GM12878 (cell line): Measurements from ENCODE around the gene SNAI3.

ENCODE experiments used
- BHLHE40 ChIP-seq, 2 experiments: fragments of 450-650 bp in 1 of 2; IDR thresholded peaks; 2 replicates each; pipeline ENCODE4 v1.6.1; 2011 to 2017; ENCODE audit warnings: low read depth in 2 of 2, borderline replicate concordance in 1 of 2, improper control_type of control experiment in 1 of 2, low read length in 1 of 2, mild to moderate bottlenecking in 1 of 2
- MEF2B ChIP-seq: fragments of 450-650 bp; IDR thresholded peaks from 2 replicates; pipeline ENCODE4 v1.6.1; 2018; ENCODE audit warnings: mild to moderate bottlenecking, moderate library complexity; ENCODE audit not compliant: partially characterized antibody, poor library complexity, severe bottlenecking
- NFYB ChIP-seq: IDR thresholded peaks from 2 replicates; pipeline ENCODE4 v1.6.1; 2011; ENCODE audit warnings: low read depth, mild to moderate bottlenecking, low read length, improper control_type of control experiment, moderate library complexity; ENCODE audit not compliant: insufficient read depth
- POLR2A ChIP-seq: IDR thresholded peaks from 2 replicates; pipeline ENCODE4 v1.6.1; 2011; ENCODE audit warnings: low read depth, mild to moderate bottlenecking, low read length
- POLR2AphosphoS5 ChIP-seq: IDR thresholded peaks from 2 replicates; pipeline ENCODE4 v1.6.1; 2011; ENCODE audit warnings: mild to moderate bottlenecking, low read length, inconsistent platforms
- RFX5 ChIP-seq: IDR thresholded peaks from 2 replicates; pipeline ENCODE4 v1.6.1; 2011; ENCODE audit warnings: low read depth, low read length, improper control_type of control experiment
- SREBF2 ChIP-seq: IDR thresholded peaks from 2 replicates; pipeline ENCODE4 v1.6.1; 2012; ENCODE audit warnings: mild to moderate bottlenecking, low read length
- TARDBP ChIP-seq: IDR thresholded peaks from 2 replicates; pipeline ENCODE4 v1.6.1; 2016; ENCODE audit warnings: borderline replicate concordance
- TCF3 ChIP-seq: IDR thresholded peaks from 2 replicates; pipeline ENCODE4 v1.6.1; 2012; ENCODE audit warnings: low read depth, mild to moderate bottlenecking, low read length, borderline replicate concordance; ENCODE audit not compliant: insufficient read depth
- TF ChIP-seq, protein P1 (sequence below): IDR thresholded peaks from 2 replicates; pipeline ENCODE4 v1.6.1; 2012; ENCODE audit warnings: low read depth, low read length, improper control_type of control experiment
- TF ChIP-seq, protein P2 (sequence below): fragments of 450-650 bp; formaldehyde crosslinking; IDR thresholded peaks from 2 replicates; pipeline ENCODE4 v1.4.0; 2022; ENCODE audit warnings: mild to moderate bottlenecking, moderate library complexity
- TF ChIP-seq, protein P3 (sequence below), 3 experiments: IDR thresholded peaks in 2 of 3; conservative IDR thresholded peaks in 1 of 3; 2 replicates each; pipeline ENCODE4 v1.5.1; 2011; ENCODE audit warnings: low read depth in 3 of 3, low read length in 3 of 3, mild to moderate bottlenecking in 3 of 3, control low read depth in 2 of 3, moderate library complexity in 2 of 3, inconsistent platforms in 1 of 3, mixed read lengths in 1 of 3; ENCODE audit not compliant: control insufficient read depth in 2 of 3, insufficient read depth in 1 of 3; ENCODE audit errors: extremely low read depth in 1 of 3
- TF ChIP-seq, protein P4 (sequence below): fragments of 450-650 bp; IDR thresholded peaks from 2 replicates; pipeline ENCODE4 v1.6.1; 2016; ENCODE audit warnings: mild to moderate bottlenecking, moderate library complexity, borderline replicate concordance
- TF ChIP-seq, protein P5 (sequence below): IDR thresholded peaks from 2 replicates; pipeline ENCODE4 v1.6.1; 2012; ENCODE audit warnings: mild to moderate bottlenecking, low read depth, low read length

DNA sequence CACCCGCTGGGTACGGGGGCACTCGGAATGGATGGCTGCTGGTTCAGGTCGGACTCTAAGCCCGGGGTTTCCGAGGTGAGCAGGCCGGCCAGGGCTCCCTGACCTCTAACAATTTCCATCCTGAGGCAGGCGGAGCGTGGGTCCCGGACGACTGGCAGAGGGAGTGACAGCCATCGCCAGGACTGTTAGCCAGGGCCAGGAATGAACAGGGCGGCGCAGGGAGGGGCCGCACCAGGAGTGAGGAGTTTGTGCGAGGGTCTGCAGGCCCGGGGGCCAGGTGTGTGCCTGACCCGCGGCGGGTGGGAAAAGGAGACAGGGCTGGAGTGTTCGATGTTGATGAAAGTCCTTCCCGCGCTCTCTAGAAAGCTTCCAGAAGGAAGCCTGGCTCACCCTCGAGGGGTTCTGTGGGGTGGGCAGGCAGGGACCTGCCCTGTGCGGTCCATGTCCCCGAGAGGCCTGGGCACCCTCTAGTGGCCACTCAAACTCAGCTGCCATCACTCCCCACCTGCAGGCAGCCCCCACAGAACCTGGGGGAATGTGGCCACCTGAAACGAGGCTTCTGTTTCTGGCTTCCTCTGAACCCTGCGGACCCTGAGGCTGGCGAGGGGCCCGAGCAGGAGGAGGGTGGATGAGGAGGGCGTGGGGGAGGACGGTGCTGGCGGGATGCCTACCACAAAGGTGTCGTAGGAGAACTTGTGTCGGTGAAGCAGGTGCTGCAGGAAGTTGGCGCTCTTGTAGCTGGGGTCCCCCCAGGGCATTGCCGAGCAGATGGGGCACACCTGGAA, 11.7 kb upstream of the SNAI3 start:
- TF ChIP-seq POLR2A = no peak
- TF ChIP-seq, protein P1, sequence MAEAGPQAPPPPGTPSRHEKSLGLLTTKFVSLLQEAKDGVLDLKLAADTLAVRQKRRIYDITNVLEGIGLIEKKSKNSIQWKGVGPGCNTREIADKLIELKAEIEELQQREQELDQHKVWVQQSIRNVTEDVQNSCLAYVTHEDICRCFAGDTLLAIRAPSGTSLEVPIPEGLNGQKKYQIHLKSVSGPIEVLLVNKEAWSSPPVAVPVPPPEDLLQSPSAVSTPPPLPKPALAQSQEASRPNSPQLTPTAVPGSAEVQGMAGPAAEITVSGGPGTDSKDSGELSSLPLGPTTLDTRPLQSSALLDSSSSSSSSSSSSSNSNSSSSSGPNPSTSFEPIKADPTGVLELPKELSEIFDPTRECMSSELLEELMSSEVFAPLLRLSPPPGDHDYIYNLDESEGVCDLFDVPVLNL = no peak
- no peak for TF ChIP-seq POLR2AphosphoS5
- no peak for TF ChIP-seq MEF2B
- TF ChIP-seq NFYB = no peak
- TF ChIP-seq, protein P2, sequence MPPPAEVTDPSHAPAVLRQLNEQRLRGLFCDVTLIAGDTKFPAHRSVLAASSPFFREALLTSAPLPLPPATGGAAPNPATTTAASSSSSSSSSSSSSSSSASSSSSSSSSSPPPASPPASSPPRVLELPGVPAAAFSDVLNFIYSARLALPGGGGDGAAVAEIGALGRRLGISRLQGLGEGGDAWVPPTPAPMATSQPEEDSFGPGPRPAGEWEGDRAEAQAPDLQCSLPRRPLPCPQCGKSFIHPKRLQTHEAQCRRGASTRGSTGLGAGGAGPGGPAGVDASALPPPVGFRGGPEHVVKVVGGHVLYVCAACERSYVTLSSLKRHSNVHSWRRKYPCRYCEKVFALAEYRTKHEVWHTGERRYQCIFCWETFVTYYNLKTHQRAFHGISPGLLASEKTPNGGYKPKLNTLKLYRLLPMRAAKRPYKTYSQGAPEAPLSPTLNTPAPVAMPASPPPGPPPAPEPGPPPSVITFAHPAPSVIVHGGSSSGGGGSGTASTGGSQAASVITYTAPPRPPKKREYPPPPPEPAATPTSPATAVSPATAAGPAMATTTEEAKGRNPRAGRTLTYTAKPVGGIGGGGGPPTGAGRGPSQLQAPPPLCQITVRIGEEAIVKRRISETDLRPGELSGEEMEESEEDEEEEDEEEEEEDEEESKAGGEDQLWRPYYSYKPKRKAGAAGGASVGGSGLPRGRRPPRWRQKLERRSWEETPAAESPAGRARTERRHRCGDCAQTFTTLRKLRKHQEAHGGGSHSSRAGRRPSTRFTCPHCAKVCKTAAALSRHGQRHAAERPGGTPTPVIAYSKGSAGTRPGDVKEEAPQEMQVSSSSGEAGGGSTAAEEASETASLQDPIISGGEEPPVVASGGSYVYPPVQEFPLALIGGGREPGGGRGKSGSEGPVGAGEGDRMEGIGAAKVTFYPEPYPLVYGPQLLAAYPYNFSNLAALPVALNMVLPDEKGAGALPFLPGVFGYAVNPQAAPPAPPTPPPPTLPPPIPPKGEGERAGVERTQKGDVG (CRISPR knock-in tag) = no peak
- TF ChIP-seq TCF3 = no peak
- TF ChIP-seq, protein P3, sequence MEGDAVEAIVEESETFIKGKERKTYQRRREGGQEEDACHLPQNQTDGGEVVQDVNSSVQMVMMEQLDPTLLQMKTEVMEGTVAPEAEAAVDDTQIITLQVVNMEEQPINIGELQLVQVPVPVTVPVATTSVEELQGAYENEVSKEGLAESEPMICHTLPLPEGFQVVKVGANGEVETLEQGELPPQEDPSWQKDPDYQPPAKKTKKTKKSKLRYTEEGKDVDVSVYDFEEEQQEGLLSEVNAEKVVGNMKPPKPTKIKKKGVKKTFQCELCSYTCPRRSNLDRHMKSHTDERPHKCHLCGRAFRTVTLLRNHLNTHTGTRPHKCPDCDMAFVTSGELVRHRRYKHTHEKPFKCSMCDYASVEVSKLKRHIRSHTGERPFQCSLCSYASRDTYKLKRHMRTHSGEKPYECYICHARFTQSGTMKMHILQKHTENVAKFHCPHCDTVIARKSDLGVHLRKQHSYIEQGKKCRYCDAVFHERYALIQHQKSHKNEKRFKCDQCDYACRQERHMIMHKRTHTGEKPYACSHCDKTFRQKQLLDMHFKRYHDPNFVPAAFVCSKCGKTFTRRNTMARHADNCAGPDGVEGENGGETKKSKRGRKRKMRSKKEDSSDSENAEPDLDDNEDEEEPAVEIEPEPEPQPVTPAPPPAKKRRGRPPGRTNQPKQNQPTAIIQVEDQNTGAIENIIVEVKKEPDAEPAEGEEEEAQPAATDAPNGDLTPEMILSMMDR (IDR thresholded peaks at IDR 0.05 in 2 of 3, conservative IDR thresholded peaks at IDR 0.05 in 1 of 3; ENCODE audit: control insufficient read depth in 2 of 3, extremely low read depth in 1 of 3, insufficient read depth in 1 of 3, low read depth in 3 of 3, low read length in 3 of 3) = peak in 2 of 3 experiments; percentile 20 to 36; a peak in 4 of 6 replicates
- no peak for TF ChIP-seq SREBF2
- TF ChIP-seq BHLHE40 (IDR thresholded peaks at IDR 0.05; ENCODE audit: borderline replicate concordance in 1 of 2, low read depth in 2 of 2, low read length in 1 of 2) = no peak
- no peak for TF ChIP-seq RFX5
- TF ChIP-seq, protein P4, sequence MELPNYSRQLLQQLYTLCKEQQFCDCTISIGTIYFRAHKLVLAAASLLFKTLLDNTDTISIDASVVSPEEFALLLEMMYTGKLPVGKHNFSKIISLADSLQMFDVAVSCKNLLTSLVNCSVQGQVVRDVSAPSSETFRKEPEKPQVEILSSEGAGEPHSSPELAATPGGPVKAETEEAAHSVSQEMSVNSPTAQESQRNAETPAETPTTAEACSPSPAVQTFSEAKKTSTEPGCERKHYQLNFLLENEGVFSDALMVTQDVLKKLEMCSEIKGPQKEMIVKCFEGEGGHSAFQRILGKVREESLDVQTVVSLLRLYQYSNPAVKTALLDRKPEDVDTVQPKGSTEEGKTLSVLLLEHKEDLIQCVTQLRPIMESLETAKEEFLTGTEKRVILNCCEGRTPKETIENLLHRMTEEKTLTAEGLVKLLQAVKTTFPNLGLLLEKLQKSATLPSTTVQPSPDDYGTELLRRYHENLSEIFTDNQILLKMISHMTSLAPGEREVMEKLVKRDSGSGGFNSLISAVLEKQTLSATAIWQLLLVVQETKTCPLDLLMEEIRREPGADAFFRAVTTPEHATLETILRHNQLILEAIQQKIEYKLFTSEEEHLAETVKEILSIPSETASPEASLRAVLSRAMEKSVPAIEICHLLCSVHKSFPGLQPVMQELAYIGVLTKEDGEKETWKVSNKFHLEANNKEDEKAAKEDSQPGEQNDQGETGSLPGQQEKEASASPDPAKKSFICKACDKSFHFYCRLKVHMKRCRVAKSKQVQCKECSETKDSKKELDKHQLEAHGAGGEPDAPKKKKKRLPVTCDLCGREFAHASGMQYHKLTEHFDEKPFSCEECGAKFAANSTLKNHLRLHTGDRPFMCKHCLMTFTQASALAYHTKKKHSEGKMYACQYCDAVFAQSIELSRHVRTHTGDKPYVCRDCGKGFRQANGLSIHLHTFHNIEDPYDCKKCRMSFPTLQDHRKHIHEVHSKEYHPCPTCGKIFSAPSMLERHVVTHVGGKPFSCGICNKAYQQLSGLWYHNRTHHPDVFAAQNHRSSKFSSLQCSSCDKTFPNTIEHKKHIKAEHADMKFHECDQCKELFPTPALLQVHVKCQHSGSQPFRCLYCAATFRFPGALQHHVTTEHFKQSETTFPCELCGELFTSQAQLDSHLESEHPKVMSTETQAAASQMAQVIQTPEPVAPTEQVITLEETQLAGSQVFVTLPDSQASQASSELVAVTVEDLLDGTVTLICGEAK = no peak
- TF ChIP-seq, protein P5, sequence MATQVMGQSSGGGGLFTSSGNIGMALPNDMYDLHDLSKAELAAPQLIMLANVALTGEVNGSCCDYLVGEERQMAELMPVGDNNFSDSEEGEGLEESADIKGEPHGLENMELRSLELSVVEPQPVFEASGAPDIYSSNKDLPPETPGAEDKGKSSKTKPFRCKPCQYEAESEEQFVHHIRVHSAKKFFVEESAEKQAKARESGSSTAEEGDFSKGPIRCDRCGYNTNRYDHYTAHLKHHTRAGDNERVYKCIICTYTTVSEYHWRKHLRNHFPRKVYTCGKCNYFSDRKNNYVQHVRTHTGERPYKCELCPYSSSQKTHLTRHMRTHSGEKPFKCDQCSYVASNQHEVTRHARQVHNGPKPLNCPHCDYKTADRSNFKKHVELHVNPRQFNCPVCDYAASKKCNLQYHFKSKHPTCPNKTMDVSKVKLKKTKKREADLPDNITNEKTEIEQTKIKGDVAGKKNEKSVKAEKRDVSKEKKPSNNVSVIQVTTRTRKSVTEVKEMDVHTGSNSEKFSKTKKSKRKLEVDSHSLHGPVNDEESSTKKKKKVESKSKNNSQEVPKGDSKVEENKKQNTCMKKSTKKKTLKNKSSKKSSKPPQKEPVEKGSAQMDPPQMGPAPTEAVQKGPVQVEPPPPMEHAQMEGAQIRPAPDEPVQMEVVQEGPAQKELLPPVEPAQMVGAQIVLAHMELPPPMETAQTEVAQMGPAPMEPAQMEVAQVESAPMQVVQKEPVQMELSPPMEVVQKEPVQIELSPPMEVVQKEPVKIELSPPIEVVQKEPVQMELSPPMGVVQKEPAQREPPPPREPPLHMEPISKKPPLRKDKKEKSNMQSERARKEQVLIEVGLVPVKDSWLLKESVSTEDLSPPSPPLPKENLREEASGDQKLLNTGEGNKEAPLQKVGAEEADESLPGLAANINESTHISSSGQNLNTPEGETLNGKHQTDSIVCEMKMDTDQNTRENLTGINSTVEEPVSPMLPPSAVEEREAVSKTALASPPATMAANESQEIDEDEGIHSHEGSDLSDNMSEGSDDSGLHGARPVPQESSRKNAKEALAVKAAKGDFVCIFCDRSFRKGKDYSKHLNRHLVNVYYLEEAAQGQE = no peak
- TF ChIP-seq TARDBP = no peak
